Coronary artery (tissue), 2 donors: Measurements from ENCODE around the gene LAT.

Experiments
- DNase-seq: peaks from one replicate; pipeline ENCODE4 v3.0.0-alpha.2; 2017; ENCODE audit warnings: low spot score
- H3K27ac ChIP-seq, 2 donors: fragments of 200-600 bp; sonication (generic); one replicate each; pipeline ENCODE4 v1.5.1; 2016 to 2019
- H3K4me3 ChIP-seq: fragments of 200-600 bp; sonication (generic); 2 replicates; pipeline ENCODE4 v1.5.1; 2016; ENCODE audit warnings: mild to moderate bottlenecking, moderate library complexity
- CTCF ChIP-seq: fragments of 200-600 bp; sonication (generic); IDR thresholded peaks from one replicate; pipeline ENCODE4 v1.5.1; 2019; ENCODE audit warnings: antibody characterized with exemption

Gene LAT

GRCh38 chr16:29011112-29011511 lies 26.3 kb downstream of the LAT start:
- H3K4me3 ChIP-seq: no peak overlapping the region
- no peak for DNase-seq
- TF ChIP-seq CTCF: no peak
- no peak overlapping the region for H3K27ac ChIP-seq

- no peak for TF ChIP-seq CTCF
- H3K4me3 ChIP-seq: no peak overlapping the region
- no peak overlapping the region for H3K27ac ChIP-seq
- no peak for DNase-seq
Observed at GRCh38 chr16:29011851-29012250, 27.0 kb downstream of the LAT start.

- no peak overlapping the region for H3K4me3 ChIP-seq
- no peak overlapping the region for H3K27ac ChIP-seq
- no peak for TF ChIP-seq CTCF
- DNase-seq: no peak
Observed at GRCh38 chr16:29012913-29013553, 28.2 kb downstream of the LAT start.

GRCh38 chr16:29014561-29015069 lies 29.8 kb downstream of the LAT start:
- no peak overlapping the region for H3K27ac ChIP-seq
- no peak for TF ChIP-seq CTCF

GRCh38 chr16:29022196-29022595 lies 37.3 kb downstream of the LAT start:
- H3K4me3 ChIP-seq: no peak overlapping the region
- no peak for TF ChIP-seq CTCF
- no peak for DNase-seq
- H3K27ac ChIP-seq: no peak overlapping the region

More at GRCh38 chr16:29014561-29015069, 29.8 kb downstream of the LAT start:
- DNase-seq: no peak
- no peak overlapping the region for H3K4me3 ChIP-seq

- DNase-seq: no peak
- H3K27ac ChIP-seq: no peak overlapping the region
- no peak overlapping the region for H3K4me3 ChIP-seq
- no peak for TF ChIP-seq CTCF
Observed at GRCh38 chr16:29023279-29024277, 38.7 kb downstream of the LAT start.
